Thoracic aorta (tissue), 2 donors: Measurements from ENCODE around the gene SLIT3. TPM values are rescaled to one million over a fixed set of nuclear protein-coding genes. Genes with fewer than 3 reads are reported as not detected.

Experiments
- ATAC-seq: fragments of 150-250 bp; one replicate; pipeline ENCODE4 v1.8.0; 2017; ENCODE audit warnings: low read depth; ENCODE audit not compliant: insufficient number of reproducible peaks, low FRiP score
- DNase-seq: peaks from one replicate; pipeline ENCODE4 v3.0.0-alpha.2; 2020; ENCODE audit warnings: low spot score
- H3K27ac ChIP-seq, 2 donors: fragments of 200-600 bp; sonication (generic); 1 replicate in 1 of 2; 2 replicates in 1 of 2; pipeline ENCODE4 v1.5.1; 2016; ENCODE audit warnings: mild to moderate bottlenecking in 2 of 2, moderate library complexity in 2 of 2
- H3K27me3 ChIP-seq: fragments of 200-600 bp; sonication (generic); replicated peaks from 2 replicates; pipeline ENCODE4 v1.6.0; 2016; ENCODE audit warnings: mild to moderate bottlenecking; ENCODE audit not compliant: insufficient read depth
- H3K36me3 ChIP-seq: fragments of 200-600 bp; sonication (generic); one replicate; pipeline ENCODE4 v1.5.1; 2016
- H3K4me1 ChIP-seq, 2 donors: fragments of 200-600 bp; sonication (generic); 1 replicate in 1 of 2; 2 replicates in 1 of 2; pipeline versions ENCODE4 v1.5.1 to v1.6.0; 2016; ENCODE audit warnings: low read depth in 2 of 2, mild to moderate bottlenecking in 1 of 2; ENCODE audit not compliant: control insufficient read depth in 1 of 2
- H3K4me3 ChIP-seq: fragments of 200-600 bp; sonication (generic); 2 replicates; pipeline ENCODE4 v1.5.1; 2016; ENCODE audit warnings: mild to moderate bottlenecking
- H3K9me3 ChIP-seq: fragments of 200-600 bp; sonication (generic); 2 replicates; pipeline ENCODE4 v1.5.1; 2016
- total RNA-seq, 2 donors: library from RNA; depleted of rRNA; stranded (reverse); fragments of >200 nt; gene quantifications; one replicate each; pipeline versions ENCODE4 v1.1.0 to v1.2.3, GENCODE V29; 2016
- TF ChIP-seq, protein P1 (sequence below): fragments of 200-600 bp; sonication (generic); IDR thresholded peaks from one replicate; pipeline ENCODE4 v1.5.1; 2019; ENCODE audit warnings: antibody characterized with exemption

Gene SLIT3
- total RNA-seq, 2 donors from 2014 or later: 80.1 to 86.9 TPM

DNA sequence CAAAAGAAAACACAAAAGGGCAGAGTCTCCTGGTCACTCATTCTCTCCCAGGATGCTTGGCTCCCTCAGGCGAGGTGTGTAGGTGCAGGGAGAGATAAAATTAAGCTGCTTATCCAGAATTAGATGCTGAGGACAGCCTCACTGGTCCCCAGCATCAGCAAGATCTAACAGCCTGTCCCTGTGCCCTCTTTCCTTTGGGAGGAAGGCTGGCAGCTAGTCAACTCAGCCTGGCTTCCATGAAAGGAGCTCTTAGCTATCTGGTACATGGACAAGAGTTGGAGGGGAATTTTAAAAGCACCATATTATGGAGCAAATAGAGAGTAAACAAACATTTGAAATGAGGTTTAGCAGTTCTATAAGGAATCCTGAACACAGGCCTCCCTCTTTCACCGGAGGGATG is 523.3 kb downstream of the SLIT3 start:
- DNase-seq (no peak), ATAC-seq (no peak)
- TF ChIP-seq, protein P1, sequence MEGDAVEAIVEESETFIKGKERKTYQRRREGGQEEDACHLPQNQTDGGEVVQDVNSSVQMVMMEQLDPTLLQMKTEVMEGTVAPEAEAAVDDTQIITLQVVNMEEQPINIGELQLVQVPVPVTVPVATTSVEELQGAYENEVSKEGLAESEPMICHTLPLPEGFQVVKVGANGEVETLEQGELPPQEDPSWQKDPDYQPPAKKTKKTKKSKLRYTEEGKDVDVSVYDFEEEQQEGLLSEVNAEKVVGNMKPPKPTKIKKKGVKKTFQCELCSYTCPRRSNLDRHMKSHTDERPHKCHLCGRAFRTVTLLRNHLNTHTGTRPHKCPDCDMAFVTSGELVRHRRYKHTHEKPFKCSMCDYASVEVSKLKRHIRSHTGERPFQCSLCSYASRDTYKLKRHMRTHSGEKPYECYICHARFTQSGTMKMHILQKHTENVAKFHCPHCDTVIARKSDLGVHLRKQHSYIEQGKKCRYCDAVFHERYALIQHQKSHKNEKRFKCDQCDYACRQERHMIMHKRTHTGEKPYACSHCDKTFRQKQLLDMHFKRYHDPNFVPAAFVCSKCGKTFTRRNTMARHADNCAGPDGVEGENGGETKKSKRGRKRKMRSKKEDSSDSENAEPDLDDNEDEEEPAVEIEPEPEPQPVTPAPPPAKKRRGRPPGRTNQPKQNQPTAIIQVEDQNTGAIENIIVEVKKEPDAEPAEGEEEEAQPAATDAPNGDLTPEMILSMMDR: no peak
- H3K27ac ChIP-seq: no peak overlapping the region
- peaks cover 8% of the 10 kb centered on the region for H3K36me3 ChIP-seq
- no peaks in the 10 kb centered on the region for H3K9me3 ChIP-seq
- no peaks in the 10 kb centered on the region for H3K4me1 ChIP-seq
- H3K27me3 ChIP-seq: no peaks in the 10 kb centered on the region
- H3K4me3 ChIP-seq: no peak overlapping the region

DNA sequence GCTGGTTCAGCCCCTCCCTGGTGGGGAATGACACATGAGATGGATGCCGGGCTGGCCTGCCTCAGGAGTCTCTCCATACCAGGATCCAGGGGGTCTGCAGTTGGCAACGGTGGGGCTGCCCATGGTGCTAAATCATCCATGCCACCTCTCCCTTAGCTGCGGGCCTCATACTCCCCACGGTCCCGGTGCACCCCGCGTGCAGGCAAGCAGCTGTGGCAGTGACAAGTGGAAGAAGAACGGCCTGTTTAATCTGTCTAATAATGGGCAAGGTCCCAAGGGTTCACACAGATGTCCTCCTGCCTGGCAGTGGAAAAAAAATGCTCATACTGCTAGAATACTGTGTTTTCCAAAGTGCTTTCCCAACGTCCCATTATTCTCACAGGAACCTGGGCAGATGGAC is 524.9 kb downstream of the SLIT3 start:
- TF ChIP-seq, protein P1: no peak
- DNase-seq (no peak), ATAC-seq (no peak)
- H3K4me1 ChIP-seq: no peaks in the 10 kb centered on the region
- no peaks in the 10 kb centered on the region for H3K27me3 ChIP-seq
- no peak overlapping the region for H3K27ac ChIP-seq
- no peak overlapping the region for H3K4me3 ChIP-seq
- peaks cover 8% of the 10 kb centered on the region for H3K36me3 ChIP-seq
- no peaks in the 10 kb centered on the region for H3K9me3 ChIP-seq

DNA sequence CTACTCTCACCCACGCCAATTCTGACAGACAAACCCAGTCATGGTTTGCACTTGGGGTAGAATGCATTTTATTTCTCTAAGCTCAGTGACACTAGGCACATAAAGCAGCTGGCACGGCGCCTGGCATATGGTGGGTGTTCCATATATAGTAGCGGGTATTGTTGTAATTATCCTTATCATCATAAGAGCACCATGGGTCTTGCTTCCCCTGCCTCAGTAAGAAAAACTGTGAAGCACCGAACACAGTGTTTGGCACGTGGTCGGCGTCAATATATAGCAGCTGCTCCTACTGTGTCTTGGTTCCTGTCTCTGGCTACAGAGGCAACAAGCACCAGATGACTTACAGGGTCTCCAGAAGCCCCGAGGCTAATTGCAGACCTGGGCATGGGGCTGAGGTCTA is 527.7 kb downstream of the SLIT3 start:
- TF ChIP-seq, protein P1: no peak
- Histone ChIP-seq H3K27me3 (no peaks in the 10 kb centered on the region), H3K36me3 (peaks cover 7% of the 10 kb centered on the region), H3K9me3 (no peaks in the 10 kb centered on the region), H3K4me3 (no peak overlapping the region), H3K27ac (no peak overlapping the region), H3K4me1 (no peaks in the 10 kb centered on the region)
- no peak for DNase-seq
- no peak for ATAC-seq

DNA sequence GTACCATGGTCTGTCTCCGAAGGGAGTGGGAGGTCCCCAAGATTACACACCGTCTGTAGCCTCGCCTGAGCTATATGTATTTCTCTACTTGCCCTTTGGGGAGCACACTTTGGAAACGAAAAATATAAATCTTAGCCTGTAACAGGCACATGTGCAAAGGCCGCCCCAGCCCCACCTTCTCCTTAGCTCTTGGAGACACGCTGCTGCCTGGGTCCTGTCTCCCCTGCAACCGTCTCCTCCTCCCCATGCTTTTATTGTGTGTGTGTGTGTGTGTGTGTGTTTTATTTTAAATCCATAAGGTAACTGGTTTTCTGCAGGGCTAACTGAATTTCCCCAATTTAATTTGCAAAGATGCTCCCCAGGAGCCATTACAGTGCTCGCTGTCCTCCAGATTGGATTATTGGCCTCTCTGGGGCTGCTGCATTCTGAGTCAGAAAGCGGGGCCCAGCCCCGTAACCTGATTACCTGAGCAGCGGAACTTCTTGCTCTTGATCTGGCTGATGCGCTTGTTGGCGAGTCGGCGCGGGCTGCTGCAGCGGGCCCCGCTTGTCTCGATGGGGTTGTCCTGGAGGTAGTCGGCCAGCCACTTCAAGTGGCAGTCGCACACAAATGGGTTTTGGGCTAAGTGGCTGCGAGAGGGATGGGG is 528.5 kb downstream of the SLIT3 start:
- Histone ChIP-seq H3K4me1 (no peaks in the 10 kb centered on the region), H3K27me3 (no peaks in the 10 kb centered on the region), H3K27ac (no peak overlapping the region), H3K9me3 (no peaks in the 10 kb centered on the region), H3K36me3 (peaks cover 4% of the 10 kb centered on the region), H3K4me3 (no peak overlapping the region)
- no peak for DNase-seq
- no peak for ATAC-seq
- TF ChIP-seq, protein P1: no peak

DNA sequence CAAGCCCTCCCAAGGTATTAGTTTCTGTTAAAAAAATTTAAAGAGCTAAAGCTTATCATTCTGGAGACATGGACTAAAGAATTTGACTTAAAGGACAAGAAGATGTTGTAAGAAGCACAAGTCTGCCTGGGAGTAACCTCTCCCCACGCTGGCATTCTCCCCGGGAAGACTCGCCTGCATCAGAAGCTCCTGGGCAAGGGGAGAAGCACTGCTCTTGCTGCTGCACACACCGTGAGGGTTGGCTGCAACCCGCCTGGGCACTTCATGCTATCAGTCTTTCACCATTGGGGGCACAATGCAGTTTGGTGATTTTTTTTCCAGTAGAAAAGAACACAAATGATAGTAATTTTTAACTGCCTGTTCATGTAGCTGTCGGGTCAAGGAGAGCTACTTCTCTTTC is 529.3 kb downstream of the SLIT3 start:
- H3K4me1 ChIP-seq: no peaks in the 10 kb centered on the region
- no peaks in the 10 kb centered on the region for H3K9me3 ChIP-seq
- no peaks in the 10 kb centered on the region for H3K27me3 ChIP-seq
- no peak overlapping the region for H3K4me3 ChIP-seq
- no peak for DNase-seq
- ATAC-seq: no peak
- no peak overlapping the region for H3K27ac ChIP-seq
- TF ChIP-seq, protein P1: no peak
- H3K36me3 ChIP-seq: peaks cover 4% of the 10 kb centered on the region
